Measurements from ENCODE around the gene TBXAS1.

The TBXAS1 gene

DNA sequence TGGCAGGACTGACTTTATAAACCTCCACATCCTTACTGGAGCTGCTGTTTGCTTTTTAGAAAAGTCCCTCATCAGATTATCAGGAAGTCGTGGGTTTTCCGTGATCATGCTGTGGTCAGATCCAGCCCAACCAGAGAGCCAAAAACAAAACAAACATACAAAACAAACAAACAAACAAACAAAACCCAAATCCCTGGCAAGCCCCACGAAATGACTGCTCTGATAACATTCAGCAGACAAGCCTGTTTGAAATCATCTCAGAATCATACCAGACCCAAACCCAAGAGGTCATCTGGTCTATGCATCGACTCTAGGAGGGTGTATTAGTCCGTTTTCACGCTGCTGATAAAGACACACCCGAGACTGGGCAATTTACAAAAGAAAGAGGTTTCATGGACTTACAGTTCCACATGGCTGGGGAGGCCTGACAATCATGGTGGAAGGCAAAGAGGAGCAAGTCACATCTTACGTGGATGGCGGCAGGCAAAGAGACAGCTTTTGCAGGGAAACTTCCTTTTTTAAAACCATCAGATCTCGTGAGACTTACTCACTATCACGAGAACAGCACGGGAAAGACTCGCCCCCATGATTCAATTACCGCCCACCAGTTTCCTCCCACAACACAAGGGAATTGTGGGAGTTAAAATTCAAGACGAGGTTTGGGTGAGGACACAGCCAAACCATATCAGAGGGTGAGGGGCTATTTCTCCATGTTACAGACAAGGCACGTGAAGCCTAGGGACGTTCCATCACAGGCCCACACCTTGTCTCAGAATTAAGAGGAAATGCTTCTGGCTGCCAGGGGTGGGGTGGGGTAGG lies 148.0 kb downstream of the TBXAS1 start:
- no peak for DNase-seq (ENCODE audit: low read depth, low spot score)

DNA sequence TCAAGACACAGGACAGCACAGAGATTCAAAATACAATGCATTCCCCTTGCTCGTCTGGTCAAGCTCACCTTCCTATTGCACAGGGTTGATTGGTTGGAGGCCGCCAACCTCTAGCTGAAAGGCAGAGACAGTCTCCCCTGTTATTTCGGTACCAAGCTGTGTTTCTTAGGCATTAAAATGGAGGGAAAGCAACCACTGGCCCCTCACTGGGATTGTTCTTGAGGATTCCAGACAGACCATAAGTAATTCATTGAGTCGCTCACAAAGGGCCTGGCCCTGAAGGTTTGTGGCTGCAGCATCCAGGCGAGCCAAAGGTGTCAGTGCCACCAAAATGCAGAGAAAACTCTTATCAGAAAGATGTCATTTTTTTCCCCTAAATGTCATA lies 152.4 kb downstream of the TBXAS1 start:
- DNase-seq (ENCODE audit: low read depth, low spot score), result no peak

DNA sequence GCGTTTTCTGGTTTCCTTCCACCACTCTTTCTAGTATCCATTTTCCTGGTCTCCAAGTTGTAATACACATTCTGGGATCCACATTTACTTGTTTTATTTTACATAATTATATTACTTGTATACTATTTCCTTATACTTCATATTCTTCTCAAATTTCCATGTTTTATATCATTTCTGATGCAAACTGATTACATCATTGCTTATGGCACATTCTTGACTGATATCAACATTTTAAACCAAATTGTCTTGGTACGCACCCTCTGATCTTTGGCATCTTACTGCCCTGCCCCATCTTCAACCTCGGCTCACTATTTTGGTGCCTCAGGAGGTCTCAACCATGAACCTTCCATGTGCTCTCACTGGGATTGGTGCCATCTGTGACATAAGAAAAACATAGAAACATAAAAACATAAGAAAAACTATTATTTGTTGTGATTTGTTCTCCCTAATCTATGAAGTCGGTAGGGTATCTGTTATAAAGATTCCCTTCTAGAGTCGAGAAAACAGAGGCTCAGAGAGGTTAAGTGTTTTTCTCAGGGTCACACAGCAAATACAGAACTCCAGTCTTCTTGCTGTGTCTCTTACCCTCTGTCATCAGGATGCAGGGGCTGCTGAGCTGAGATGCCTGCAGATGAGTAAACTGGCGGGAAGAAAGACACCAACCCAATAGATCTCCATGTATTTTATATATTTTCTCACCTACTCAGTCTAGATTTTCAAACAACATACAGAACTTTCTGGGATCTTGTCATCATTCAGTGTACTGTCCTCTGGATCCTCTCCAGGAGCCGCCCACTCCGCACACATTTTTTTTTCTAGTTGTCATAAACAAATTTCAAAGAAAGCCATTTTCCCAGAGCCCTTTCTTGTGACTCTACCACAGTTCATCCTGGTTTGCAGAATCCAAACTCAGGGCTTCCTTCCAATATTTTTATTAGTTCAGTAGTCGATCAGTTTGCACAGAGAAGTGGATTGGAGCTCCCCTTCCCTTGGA lies 154.2 kb downstream of the TBXAS1 start:
- DNase-seq (ENCODE audit: low read depth, low spot score), result no peak

DNA sequence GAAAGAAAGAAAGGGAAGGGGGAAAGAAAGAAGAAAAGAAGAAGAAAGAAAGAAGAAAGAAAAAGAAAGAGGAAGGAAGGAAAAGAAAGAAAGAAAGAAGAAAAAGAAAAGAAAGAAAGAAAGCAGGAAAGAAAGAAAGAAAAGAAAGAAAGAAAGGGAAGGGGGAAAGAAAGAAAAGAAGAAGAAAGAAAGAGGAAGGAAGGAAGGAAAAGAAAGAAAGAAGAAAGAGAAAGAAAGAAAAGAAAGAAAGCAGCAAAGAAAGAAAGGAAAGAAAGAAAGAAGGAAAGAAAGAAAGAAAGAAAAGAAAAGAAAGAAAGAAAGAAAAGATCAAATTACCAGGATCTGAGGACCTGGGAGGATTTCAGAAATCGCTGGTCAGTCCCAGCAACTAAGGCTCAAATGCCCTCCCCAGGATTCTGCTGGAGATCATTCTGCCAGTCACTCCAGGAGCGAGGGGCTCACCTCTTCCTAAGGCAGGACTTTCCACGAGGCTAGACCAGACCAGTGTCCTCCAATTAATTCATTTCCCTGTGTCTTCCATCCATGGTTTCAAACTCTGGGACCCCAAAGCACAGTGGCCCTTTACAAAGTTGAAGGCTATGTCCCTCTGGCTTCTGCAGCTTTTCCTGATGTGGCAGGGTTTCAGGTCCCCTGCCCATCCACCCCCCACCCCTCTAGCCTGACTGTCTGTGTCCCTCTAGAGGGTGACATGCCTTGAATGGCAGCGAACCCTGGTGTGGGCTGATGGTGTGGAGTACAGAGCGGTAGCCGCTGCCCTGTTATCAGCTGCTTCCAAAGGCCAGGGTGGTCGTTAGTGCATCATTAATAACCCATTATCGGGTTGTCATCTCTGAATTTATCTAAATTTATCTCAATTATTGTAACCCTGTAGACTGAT lies 155.8 kb downstream of the TBXAS1 start:
- no peak for DNase-seq (ENCODE audit: low read depth, low spot score)

DNA sequence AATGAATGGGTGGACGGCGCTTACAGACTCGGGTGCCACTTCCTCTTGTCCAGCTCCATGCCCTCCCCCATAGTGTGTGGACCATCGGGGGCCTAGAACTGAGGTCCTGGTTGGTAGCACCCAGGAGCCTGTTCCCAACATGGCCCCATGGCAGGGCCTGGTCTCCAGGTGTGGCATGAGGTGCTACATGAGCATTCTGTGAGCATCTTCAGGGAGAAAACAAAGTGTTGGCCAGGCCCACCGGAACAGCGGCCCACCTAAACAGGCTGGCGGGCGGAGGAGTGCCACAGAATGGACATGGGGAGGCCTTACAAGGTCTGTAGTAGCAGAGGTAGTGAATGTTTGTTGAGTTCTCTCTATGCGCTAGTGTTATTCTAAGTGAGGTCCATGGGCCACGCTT lies 156.7 kb downstream of the TBXAS1 start:
- DNase-seq (ENCODE audit: low read depth, low spot score), result no peak

DNA sequence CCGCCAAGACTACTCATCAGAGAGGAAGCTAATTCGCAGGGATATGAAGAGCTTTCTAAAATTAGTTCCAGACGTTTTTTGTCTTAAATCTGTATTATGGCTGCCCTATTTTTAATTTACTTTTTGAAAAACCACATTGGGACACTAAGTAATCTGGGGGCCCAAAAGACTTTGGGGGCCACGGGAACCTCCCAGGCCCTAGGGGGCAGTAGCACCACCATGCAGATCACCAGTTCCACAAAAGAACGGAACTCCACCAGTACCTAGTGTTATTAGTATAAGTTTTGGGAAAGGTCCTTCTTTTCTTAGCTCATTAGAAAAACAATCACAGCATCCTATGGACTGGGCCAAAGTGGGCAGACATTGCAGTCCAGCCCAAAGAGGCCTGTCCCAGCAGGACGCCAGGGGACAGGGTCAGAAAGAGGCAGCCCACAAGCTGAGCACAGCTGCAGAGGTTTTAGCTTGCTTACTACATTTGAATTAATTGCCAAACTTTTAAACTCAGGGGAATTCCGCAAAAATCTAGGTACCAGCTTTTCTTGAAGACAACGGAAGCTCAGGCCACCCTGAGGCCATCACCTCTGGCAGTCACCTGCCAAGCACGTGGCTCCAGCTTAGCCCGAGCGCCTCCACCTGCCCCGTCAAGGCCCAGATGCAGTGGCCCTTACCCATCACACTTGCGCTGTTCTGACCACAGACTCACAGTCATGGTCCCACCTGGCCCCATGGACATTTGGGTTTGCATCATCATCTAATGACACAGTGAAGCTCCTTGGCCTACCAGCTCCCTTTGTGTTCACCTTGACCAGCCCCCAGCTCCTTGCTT lies 158.8 kb downstream of the TBXAS1 start:
- DNase-seq (ENCODE audit: low read depth, low spot score), result no peak

DNA sequence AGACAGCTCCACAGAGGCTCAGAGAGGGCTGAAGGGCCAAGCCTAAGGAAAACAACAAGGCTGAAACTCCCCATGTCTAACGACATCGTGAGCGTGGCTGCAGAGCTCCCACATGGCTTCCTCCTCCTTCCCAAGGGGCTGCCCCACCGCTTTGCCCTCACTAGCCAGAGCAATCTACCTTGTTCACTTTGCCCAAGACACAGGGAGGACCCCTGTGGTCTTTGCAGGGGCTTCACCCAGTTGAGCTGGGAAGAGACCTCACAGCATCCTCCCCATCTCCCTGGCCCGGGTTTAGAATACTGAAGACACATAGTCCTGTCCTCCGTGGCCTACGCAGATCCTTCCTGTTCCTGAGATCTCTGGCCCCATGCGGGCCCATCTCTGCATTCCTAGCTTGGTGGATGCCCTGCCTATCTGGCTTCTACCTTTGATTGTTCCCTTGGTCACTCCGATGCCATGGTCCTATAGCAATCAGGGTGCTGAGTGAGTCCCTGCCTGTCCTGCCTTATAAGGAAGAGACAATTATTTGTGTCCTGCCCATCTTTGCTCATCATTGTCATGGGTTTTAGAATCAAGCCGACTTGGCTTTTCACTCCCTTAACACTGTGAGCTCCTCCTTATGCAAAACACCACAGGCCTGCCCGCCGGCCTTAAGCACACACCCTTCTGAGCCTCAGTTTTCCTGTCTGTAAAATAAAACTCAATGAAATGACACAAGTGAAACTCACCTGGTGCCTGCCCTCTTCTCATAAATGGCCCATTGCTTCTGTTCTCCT lies 160.5 kb downstream of the TBXAS1 start:
- no peak for DNase-seq (ENCODE audit: low read depth, low spot score)

DNA sequence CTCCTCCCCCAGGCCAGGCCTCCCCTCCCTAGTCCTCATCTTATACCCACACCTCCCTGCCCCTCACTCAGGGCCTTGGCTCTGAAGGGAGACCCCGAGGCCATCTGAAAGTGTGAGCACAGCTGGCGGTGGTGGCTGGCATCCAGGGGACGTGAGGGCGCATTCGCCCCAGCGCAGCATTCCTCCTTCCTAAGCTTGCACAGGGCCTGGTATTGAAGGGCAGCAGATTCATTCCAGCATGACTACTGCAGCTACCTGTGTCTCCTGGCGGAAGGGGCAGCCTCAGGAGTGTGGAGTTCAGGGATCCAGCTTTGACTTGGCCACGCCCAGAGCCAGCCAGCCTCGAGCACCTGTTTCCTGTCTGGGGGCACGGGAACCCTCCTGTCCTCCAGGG lies 161.1 kb downstream of the TBXAS1 start:
- DNase-seq (ENCODE audit: low read depth, low spot score), result no peak

DNA sequence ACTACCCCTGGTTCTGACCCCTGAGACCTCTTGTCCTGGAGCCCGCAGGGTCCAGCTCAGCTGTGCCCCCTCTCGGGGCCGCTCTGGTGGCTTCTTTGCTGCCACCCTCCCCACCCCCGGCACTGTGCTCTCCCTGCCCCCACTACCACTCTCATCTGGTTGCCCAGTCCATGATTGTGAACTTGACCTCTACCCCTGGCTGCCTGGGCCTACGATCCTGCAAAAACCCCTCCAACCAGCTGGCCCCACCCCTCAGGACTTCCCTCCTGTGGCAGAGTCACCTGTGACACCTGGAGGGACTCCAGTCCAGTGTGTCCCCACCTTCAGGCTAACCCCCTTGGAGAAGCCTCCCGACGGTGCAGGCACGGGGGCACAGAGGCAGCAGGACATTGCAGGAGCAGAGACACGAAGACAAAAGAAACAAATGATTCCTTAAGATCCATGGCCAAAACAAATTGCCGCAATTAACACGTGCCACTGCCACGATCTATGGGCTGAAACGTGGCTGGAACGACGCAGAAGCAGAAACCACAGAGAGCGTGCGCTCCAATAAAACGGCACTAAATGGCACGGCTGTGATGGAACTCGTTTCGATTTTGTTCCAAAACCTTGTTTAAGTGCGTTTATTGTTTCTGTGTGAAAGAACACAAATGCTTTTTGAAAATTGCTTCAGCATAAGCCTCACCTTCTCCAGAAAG lies 161.7 kb downstream of the TBXAS1 start:
- DNase-seq (ENCODE audit: low read depth, low spot score), result no peak

DNA sequence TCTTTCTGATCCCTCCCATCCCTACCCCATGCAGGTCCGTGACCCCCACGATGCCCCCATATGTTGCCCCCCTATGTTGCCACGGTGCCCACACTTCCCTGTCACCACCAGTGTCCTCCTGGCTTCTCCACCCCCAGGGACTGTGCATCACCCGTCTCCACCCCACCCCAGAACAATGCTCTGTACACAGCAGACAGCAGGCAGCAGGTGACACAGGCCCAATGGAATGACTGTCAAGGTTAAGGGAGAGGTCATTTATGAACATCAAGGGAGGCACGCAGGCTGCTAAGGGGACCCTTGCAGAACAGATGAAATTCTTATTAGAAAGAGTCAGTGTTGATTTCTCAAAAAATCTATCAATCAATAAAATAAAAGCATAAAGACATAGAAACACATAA lies 162.2 kb downstream of the TBXAS1 start:
- DNase-seq (ENCODE audit: low read depth, low spot score), result no peak

DNA sequence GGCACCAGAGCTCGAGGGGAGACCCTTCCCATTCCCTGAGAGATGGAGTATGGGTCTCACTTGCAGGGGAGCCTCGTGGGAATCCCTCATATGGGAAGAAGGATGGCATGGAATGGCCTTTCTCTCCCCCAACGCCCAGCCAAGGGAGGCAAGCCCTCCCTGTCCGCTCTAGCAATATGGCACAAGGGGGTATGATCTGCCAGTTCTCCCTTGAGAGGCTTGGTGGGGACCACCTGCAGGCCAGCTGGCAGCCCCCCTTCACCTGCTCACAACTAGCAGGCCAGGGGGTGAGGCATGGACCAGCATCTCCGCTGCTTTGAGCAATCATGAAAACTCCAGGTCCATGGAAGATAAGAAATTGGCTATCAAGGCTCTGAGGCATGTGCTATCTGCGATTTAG lies 162.8 kb downstream of the TBXAS1 start:
- no peak for DNase-seq (ENCODE audit: low read depth, low spot score)

DNA sequence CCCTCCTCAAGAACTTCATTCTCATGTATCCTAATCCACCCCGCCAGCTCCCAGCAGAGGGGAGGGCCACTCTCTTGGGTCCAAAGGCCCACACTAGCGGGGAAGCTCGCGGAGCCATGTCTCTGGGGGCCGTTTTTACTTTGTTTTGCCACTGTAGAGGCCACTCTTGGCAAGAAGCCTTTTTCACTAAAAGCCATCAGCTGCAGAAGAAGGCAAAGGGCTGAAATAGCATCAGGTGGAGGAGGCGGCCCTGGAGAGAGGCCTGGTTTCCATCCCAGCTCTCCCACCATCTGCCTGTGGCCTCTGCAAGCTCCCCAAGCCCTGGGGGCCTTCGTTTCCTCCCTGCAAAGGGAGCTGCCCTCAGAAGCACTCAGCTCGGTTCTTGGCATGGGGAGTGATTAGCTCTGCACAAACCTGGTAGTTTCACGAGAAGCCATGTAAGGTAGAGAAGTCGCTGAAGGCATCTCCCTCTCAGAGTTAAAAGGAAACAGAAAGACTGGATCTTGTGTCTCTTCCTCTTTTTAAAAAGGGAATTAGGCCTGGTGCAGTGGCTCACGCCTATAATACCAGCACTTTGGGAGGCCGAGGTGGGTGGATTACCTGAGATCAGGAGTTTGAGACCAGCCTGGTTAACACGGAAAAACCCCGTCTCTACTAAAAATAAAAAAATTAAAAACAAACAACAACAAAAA lies 163.4 kb downstream of the TBXAS1 start:
- peak; percentile 64 for DNase-seq (ENCODE audit: low read depth, low spot score)

DNA sequence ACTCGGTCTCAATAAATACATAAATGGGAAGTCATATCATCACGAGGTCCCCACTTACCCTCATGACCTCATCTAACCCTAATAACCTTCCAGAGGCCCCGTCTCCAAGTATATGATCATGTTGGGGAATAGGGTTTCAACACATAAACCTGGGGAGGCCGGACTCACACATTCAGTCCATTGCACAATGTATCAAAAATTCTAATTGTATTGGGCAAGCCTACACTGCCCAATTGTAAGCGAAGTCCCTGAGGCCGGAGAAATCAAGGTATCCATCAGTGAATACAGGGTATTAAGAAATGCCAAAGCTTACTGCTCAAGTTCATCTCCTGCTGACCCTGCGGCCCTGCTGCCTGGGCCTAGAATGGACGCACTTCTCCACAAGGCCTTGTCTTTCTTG lies 164.1 kb downstream of the TBXAS1 start:
- DNase-seq (ENCODE audit: low read depth, low spot score), result no peak

DNA sequence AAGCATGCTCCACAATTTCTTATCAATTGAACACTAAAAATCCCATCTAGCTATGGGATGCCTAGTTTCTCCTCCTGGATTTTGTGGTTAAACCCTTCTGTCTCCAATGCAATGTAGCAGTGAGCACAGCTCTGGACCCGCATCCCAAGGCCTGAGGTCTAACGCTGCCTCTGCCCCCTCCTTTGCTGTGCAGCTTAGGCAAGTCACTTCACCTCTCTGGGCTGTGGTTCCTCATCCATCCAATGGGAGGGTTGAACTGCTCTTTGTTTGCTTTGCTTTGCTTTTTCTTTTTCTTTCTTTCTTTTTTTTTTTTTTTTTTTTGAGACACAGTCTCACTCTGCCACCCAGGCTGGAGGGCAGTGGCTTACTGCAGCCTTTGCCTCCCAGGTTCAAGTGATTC lies 164.5 kb downstream of the TBXAS1 start:
- no peak for DNase-seq (ENCODE audit: low read depth, low spot score)

DNA sequence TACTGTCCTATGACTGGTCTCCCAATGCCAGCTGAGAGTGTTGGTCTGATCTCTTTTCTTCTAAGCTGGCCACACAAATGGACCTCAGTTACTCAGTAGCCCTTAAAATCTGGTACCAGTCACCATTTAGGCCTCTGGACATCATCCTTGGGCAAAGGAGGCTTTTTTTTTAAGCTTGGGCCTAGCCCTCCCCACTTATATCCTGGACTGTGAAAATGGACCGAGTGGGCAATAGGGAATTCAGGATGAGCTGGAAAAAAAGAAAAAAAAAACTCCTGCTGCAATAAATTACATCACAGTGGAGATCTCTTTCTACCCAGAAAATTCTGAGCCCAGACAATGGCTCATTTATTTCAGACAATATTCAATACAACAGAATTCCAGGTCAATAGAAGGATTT lies 165.3 kb downstream of the TBXAS1 start:
- no peak for DNase-seq (ENCODE audit: low read depth, low spot score)

DNA sequence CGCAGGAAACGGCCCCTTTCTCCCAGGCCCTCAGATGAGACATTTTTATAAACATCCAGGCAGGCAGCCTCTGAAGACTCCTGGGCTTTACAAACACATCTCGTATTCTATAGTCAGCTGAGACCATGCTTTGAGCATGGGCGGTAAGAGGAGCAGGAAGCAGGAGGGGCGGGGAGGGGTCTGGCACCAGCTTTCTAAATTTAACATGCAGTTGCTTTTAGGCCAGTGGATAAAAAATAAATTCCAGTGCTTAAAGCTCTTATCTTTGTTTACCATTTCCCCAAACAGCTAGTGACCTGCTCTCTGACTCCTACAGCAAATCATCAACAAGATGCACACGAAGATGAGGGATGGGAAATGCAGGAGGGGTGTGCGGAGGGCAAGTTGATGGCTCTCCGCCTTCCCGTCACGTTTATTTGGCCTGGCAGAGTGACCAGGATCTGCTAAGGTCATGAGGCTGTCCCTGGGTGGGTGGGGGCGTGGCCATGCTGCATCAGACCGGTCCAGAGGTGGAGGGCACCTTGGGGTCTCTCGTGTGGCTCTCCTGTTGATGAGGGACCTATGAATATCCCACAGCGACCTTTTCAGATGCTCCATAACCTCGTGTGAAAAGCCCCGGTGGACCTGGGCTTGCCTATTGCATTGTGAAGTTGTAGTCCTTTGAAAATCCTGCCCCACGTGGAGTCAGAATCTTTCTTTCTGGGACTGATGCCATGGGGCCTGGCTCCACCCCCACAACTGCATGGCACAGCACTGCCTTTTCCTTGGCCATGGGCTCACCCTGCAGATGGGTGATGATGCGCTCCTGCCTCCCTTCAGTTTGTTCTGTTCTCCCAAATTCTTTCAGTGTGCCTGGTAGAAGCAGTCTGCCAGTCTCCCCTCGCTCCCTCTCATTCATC lies 166.2 kb downstream of the TBXAS1 start:
- DNase-seq (ENCODE audit: low read depth, low spot score), result no peak

DNA sequence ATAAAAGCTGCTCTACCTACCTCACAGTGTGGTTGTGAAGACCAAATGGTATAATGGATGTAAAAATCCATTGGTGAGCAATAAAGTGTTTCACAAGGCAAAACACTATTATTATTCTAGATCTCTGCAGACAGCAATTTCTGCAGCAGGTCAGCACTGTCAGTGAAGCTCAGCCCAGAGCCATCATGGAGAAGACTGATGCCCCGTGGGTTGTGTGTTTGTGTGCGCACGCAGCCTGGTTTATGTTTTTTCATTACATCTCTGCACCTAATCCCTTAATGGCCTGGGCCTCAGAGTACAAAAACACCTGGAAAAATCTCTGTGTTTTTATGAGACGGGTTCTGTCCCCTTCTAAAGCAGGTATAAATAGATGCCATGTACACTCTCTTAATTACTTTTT lies 169.5 kb downstream of the TBXAS1 start:
- DNase-seq (ENCODE audit: low read depth, low spot score), result no peak

DNA sequence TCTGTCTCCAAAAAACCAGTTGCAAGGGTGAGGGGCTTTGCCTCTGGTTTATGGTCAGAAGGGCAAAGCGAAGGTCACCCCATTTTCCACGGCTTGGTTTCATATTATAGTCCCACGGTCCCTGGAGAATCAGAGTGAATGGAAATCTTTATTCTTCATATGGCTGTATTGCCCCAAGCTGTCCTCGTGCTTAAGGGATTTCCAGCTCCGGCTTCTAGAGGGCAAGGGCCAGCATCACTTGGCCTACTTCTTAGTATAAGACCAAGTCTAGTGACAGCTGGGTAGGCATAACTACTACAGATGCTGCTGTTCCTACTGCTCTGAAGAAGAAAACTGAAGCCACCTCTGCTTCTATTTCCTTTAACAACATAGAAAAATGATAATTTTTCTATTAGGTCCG lies 170.5 kb downstream of the TBXAS1 start:
- no peak for DNase-seq (ENCODE audit: low read depth, low spot score)
